WTC11 (cell line): ENCODE data around the gene ARMC9.

Experiments used
- CREB1 ChIP-seq: sonication (generic); formaldehyde crosslinking; IDR thresholded peaks from 2 replicates; pipeline ENCODE4 v1.8.0; 2023; ENCODE audit warnings: mild to moderate bottlenecking, missing genetic modification reagents
- ETV6 ChIP-seq: sonication (generic); formaldehyde crosslinking; IDR thresholded peaks from 2 replicates; pipeline ENCODE4 v1.8.1; 2022; ENCODE audit warnings: mild to moderate bottlenecking, missing genetic modification reagents

DNA sequence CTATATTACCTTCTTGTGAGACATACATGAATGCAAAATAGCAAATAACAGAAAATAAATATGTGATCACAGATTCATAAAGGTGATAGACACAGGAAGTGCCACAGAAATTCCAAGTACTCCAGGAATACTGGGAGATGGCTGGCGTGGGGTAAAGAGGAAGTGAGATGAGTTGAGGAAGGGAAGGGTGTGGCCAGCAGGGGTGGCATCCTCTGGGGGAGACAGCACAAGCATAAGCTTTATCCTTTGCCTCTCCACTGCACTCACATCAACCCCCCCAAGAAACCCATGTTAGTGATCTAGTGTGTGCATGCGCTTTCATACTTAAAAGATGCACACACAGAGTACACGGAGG lies 102.3 kb downstream of the ARMC9 start:
- no peak for TF ChIP-seq CREB1
- TF ChIP-seq ETV6 = no peak
